ENCODE data around the gene DNAJC5G.
A peak's percentile ranks its signal among the peaks of the same experiment; 100 is the strongest.

Gene DNAJC5G

DNA sequence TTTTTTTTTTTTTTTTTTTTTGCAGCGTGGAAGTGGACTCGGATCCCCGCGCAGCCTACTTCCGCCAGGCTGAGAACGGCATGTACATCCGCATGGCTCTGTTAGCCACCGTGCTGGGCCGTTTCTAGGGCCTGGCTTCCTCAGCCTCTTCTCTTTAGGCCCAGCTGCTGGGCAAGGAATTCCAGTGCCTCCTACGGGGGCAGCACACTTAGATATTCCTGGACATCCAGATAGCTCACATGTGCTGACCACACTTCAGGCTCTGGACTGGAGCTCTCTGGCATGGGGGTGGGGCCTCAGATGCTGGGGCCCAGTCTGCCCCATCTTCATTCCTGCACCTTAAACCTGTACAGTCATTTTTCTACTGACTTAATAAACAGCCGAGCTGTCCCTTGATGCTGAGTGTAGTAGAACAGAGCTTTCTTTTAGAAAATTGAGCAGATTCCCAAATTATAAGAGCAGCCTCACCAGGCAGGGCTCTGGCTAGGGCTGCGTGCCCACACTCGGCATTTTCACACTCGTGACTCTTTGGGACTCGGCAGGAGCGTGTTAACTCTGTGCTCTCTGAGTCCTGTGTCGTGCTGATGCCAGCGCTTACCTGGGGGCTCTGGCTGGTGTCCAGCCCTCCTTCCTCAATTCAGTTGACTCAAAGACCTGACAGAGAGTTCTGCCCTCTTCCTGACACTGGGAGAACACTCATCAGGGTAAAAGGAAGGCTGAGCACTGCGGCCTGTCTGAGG, 31.7 kb upstream of the DNAJC5G start:
- DNase-seq (ENCODE audit: low read depth): no peak
- no peak overlapping the region for H3K4me3 ChIP-seq (ENCODE audit: low read depth, low read length)
- TF ChIP-seq, protein P1, sequence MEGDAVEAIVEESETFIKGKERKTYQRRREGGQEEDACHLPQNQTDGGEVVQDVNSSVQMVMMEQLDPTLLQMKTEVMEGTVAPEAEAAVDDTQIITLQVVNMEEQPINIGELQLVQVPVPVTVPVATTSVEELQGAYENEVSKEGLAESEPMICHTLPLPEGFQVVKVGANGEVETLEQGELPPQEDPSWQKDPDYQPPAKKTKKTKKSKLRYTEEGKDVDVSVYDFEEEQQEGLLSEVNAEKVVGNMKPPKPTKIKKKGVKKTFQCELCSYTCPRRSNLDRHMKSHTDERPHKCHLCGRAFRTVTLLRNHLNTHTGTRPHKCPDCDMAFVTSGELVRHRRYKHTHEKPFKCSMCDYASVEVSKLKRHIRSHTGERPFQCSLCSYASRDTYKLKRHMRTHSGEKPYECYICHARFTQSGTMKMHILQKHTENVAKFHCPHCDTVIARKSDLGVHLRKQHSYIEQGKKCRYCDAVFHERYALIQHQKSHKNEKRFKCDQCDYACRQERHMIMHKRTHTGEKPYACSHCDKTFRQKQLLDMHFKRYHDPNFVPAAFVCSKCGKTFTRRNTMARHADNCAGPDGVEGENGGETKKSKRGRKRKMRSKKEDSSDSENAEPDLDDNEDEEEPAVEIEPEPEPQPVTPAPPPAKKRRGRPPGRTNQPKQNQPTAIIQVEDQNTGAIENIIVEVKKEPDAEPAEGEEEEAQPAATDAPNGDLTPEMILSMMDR (IDR thresholded peaks at IDR 0.05; ENCODE audit: insufficient read depth, low read depth, low read length, missing control alignments): no peak

DNA sequence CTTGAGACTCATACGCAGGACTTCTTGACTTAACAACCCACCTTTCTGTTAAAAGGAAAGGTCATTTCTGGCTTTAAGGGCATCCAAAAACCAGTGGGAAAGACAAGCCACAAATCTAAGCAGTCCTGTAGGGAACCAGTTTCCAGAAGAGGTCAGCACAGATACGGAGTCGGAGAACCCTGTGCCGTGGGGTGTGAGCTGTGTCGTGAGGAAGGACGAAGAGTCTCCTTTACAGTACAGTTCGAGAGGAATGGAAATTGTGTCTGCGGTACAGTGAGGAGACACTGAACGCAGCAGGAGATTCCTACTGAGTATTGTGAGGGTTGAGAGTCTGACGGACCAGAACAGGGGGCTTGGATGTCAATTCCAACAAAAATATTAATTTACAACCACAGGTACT, 30.1 kb upstream of the DNAJC5G start:
- H3K4me3 ChIP-seq (ENCODE audit: low read depth, low read length): no peak overlapping the region
- TF ChIP-seq, protein P1 (IDR thresholded peaks at IDR 0.05; ENCODE audit: insufficient read depth, low read depth, low read length, missing control alignments): no peak
- DNase-seq (ENCODE audit: low read depth): no peak

DNA sequence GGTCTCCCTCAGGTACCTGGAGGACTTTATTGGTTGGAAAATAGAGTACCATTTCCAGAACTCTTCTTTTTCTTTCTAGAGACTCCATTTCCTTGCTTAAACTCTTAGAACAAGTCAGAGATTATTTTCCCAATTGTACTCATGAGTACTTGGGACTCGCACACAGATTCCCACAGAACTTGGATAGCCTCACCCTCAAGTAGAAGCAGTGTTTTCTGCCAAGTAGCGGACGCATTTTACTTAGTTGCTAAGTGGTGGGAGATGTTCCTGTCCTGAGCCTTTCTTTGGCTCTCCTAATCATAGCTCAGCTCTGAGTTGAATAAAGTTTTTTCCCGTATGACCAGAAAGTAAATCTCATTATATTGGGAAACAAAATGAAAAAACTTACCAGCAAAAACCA, 29.6 kb upstream of the DNAJC5G start:
- H3K4me3 ChIP-seq (ENCODE audit: low read depth, low read length): no peak overlapping the region
- no peak for DNase-seq (ENCODE audit: low read depth)
- TF ChIP-seq, protein P1 (IDR thresholded peaks at IDR 0.05; ENCODE audit: insufficient read depth, low read depth, low read length, missing control alignments): no peak

DNA sequence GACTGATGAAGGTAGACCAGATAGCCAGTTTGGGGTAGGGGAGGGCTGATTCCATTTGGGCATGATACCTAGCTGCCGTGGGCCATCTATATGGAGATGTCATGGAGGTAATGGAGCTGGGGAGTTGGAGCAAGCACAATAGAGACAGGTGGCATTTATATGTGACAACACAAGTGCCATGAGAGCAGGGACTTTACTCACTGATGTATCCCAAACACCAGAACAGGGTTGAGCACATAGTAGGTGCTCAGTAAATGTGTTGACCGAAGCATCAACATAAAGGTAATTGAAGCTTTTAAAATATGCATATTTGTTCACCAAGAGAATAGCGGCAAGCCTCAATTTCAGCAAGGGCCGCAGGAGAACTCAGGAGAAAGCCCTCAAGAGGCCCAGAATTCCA, 27.3 kb upstream of the DNAJC5G start:
- no peak for DNase-seq (ENCODE audit: low read depth)
- no peak overlapping the region for H3K4me3 ChIP-seq (ENCODE audit: low read depth, low read length)
- TF ChIP-seq, protein P1 (IDR thresholded peaks at IDR 0.05; ENCODE audit: insufficient read depth, low read depth, low read length, missing control alignments): no peak

DNA sequence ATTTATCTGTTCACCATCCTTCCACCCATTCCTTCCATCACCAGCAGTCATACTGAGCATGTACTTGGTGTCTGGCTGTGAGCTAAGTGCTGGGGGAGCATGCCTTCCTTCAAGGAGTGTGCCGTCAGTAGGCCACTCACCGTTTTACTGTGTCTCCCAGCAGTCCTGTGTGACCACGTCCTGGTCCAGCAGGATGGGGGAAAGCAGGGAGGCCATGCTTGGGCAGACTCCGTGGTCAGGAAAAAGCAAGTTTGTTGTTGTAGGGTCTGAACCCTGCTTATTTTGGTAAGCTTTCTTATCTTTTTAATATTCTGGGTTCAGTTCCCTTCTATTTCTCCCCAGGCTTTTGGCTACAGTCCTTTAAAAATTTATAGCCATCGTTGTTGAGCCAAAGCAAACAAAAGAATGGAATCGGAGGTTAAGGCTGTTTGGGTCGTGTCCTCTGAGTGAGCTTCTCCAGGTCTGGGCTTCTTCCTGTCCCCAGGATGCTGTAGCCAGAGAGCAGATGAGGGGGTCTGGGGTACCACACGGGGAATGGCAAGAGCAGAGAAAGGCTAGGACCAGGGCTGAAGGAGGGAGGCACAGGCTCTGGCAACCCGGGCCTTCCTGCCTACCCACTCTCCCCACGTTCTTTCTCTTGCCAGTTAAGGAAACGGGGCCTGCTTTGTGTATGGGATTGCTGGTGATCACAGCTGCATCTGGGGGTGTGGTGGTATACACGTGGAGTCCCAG, 25.9 kb upstream of the DNAJC5G start:
- DNase-seq (ENCODE audit: low read depth): no peak
- TF ChIP-seq, protein P1 (IDR thresholded peaks at IDR 0.05; ENCODE audit: insufficient read depth, low read depth, low read length, missing control alignments): no peak
- no peak overlapping the region for H3K4me3 ChIP-seq (ENCODE audit: low read depth, low read length)

DNA sequence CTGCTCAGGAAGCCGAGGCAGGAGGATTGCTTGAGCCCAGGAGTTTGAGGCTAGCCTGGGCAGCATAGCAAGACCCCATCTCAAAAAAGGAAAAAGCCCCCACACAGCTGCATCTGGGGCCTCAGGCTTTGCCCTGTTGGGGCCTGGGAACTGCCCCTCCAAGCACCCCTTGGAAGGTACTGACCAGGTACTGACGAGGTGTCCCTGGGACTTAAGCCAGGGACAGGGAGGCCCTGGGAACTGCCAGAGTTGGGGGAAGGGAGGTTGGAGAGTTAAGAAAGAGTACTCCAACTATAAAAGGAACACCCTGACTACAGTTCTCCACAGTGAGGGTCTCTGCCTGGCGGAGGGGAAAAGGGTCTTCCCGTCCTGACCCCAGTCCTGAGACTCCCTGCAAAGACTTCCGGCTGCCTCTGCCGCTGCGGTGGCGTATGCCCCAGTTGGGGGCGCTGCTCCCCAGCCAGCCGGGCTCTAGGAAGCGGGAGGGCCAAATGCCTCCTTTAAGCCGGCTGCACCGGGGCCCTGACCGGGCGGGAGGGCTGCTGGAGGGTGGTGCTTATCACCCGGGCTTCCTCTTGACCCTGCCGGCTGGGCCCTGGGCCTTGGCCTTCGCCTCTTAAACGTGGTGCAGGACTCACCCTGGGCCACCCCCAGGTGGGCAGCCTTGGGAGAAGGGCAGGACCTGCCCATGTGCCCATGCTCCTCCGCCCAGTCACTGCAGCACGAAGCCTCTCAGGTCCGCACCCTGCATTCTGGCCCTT, 25.2 kb upstream of the DNAJC5G start:
- H3K4me3 ChIP-seq (ENCODE audit: low read depth, low read length): no peak overlapping the region
- DNase-seq (ENCODE audit: low read depth): peak; percentile 69
- TF ChIP-seq, protein P1 (IDR thresholded peaks at IDR 0.05; ENCODE audit: insufficient read depth, low read depth, low read length, missing control alignments): peak; percentile 85

Data from GM12865 (cell line).